Right lobe of liver (tissue), 4 donors: ENCODE results near the gene JUNB.

Experiments used
- POLR2A ChIP-seq: fragments of 450-650 bp; IDR thresholded peaks from one replicate; pipeline ENCODE4 v1.6.1; 2017; ENCODE audit warnings: antibody characterized with exemption, mild to moderate bottlenecking
- TF ChIP-seq, protein P1 (sequence below), 4 donors: fragments of 200-600 bp in 3 of 4; fragments of 450-650 bp in 1 of 4; IDR thresholded peaks; one replicate each; pipeline versions ENCODE4 v1.5.1 to v1.8.0; 2016 to 2022; ENCODE audit warnings: antibody characterized with exemption in 4 of 4, mild to moderate bottlenecking in 2 of 4
- donor health status: DM: no; HTN: no; CAD: no.
- donor health status: DM: no; HTN: no; CAD: no.
- donor health status: DM: no; HTN: yes; CAD: no.

DNA sequence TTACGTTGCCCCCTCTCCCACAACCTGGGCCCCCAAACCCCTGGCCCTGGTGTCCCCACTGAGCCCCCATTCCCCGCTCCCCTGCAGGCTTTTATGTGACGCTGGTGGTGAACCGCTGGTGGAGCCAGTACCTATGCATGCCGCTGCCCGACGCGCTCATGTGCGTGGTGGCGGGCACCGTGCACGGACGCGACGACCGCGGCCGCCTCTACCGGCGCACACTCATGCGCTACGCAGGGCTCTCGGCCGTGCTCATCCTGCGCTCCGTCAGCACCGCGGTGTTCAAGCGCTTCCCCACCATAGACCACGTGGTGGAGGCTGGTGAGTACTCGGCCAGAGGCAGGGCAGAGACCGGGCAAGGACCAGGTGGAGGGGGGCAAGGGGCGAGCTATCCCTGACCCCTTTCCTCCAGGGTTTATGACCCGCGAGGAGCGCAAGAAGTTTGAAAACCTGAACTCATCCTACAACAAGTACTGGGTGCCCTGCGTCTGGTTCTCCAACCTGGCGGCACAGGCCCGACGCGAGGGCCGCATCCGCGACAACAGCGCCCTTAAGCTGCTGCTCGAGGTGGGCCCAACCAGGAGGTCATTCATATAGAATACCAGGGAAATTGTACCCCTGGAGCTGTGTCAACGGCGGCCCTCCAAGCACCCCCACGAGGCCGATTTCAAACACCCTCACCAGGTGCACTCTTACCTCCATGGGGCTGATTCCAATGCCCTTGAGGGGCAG lies 36.7 kb upstream of the JUNB start:
- TF ChIP-seq, protein P1, sequence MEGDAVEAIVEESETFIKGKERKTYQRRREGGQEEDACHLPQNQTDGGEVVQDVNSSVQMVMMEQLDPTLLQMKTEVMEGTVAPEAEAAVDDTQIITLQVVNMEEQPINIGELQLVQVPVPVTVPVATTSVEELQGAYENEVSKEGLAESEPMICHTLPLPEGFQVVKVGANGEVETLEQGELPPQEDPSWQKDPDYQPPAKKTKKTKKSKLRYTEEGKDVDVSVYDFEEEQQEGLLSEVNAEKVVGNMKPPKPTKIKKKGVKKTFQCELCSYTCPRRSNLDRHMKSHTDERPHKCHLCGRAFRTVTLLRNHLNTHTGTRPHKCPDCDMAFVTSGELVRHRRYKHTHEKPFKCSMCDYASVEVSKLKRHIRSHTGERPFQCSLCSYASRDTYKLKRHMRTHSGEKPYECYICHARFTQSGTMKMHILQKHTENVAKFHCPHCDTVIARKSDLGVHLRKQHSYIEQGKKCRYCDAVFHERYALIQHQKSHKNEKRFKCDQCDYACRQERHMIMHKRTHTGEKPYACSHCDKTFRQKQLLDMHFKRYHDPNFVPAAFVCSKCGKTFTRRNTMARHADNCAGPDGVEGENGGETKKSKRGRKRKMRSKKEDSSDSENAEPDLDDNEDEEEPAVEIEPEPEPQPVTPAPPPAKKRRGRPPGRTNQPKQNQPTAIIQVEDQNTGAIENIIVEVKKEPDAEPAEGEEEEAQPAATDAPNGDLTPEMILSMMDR (IDR thresholded peaks at IDR 0.05), result no peak
- no peak for TF ChIP-seq POLR2A
